GM20431 (cell line): ENCODE results near the gene CARS1.
"Not testable (repeated sequence)": the region's sequence is repeated elsewhere in the genome, so short reads cannot be mapped to it uniquely, and the experiment has no call there.

ENCODE experiments used
- in situ Hi-C: fragments of 300-500 bp; cut with MseI, MboI; formaldehyde crosslinking; loops from one replicate; pipeline ENCODE4 v1.15.0; 2020; ENCODE audit warnings: low sequenced_read_pairs; ENCODE audit not compliant: unreplicated experiment

CARS1 gene

DNA sequence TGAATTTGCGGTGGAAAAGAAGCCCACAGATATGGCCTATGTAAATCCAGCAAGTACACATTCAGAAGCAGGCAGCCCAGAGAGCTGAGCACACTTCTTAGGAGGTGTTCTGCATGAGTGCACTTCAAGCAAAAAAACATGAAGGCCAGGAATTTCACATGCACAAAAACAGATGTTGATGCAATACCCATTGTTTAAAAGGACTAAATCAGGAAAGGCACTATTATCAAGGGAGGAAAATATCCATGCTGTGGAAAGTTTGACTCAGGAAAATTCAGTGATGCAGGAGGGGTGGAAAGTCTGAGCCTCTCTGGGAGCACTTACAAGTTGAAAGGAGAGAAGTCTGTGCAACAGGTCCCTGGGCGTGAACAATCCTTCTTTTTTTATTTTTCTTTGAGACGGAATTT is 15.8 kb upstream of the CARS1 start:
- in situ Hi-C loops = no loop called here

DNA sequence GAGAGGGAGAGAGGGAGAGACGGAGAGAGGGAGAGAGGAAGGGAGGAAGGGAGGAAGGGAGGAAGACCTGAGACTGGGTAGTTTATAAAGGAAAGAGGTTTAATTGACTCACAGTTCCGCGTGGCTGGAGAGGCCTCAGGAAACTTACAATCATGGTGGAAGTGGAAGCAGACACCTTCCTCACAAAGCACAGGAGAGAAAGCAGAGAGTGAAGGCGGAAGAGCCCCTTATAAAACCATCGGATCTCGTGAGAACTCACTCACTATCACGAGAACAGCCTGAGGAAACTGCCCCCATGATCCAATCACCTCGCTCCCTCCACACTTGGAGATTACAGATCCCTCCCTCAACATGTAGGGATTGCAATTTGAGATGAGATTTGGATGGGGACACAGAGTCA is 12.2 kb upstream of the CARS1 start:
- in situ Hi-C loops = no loop called here

DNA sequence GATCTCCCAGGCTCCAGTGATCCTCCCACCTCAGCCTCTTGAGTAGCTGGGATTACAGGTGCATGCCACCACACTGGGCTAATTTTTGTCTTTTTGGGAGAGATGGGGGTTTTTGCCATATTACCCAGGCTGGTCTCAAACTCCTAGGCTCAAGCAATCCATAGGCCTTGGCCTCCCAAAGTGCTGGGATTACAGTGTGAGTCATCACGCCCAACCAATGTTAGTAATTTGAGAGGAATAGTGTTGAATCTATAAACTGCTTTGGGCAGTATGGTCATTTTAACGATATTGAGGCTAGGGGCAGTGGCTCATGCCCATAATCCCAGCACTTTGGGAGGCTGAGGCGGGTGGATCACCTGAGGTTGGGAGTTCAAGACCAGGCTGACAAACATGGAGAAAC is 9.1 kb upstream of the CARS1 start:
- in situ Hi-C loops = not testable (repeated sequence)

DNA sequence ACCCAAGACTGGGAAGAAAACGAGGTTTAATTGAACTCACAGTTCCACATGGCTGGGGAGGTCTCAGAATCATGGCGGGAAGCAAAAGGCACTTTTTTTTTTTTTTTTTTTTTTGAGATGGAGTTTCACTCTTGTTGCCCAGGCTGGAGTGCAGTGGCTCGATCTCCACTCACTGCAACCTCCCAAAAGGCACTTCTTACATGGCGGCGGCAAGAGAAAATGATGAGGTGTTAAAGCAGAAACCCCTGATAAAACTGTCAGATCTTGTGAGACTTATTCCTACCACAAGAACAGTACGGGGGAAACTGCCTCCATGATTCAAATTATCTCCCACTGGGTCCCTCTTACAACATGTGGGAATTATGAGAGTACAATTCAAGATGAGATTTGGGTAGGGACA is 7.5 kb upstream of the CARS1 start:
- in situ Hi-C loops = not testable (repeated sequence)

DNA sequence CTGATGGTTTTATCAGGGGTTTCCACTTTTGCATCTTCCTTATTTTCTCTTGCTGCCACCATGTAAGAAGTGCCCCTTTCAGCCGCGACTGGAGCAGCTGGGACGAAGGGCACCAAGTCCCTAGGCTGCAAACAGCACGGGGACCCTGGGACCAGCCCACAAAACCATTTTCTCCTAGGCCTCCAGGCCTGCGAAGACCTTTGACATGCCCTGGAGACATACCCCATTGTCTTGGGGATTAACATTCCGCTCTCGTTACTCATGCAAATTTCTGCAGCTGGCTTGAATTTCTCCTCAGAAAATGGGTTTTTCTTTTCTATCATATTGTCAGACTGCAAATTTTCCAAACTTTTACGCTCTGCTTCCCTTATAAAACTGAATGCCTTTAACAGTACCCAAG is 6.7 kb upstream of the CARS1 start:
- in situ Hi-C loops = not testable (repeated sequence)

DNA sequence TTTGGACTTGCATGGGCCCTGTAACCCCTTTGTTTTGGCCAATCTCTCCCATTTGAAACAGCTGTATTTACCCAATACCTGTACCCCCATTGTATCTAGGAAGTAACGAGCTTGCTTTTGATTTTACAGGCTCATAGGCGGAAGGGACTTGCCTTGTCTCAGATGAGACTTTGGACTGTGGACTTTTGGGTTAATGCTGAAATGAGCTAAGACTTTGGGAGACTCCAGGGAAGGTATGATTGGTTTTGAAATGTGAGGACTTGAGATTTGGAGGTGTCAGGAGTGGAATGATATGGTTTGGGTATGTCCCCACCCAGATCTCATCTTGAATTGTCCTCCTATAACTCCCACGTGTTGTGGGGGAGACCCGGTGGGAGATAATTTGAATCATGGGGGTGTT is 6.2 kb upstream of the CARS1 start:
- in situ Hi-C loops = not testable (repeated sequence)

DNA sequence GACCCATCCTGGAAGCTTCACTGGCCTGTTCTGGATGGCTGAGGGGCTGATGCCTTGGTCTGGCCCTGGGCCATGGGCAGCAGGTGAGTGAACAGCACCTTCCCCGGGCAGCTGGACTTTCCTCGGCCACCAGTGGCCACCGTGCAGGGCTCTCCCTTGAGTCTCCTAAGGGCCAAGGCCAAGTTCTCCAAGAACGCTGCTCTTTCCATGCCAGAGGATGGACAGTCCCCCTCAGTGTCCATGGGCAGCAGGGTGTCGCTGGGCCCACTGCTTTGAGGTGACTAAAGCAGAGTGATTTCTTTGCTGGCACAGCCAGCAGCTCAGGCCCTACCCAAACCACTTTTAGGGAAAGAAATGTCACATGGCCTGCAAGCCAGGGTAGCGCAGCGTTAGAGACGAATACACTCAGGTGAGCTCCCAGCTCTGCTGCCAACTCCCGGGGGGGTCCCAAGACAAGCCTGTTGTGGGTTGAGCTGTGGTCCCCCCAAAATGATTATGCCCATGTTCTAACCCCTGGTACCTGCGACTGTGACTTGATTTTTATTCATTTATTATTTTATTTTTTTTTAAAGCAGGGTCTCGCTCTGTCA is 3.3 kb upstream of the CARS1 start:
- in situ Hi-C loops = no loop called here

DNA sequence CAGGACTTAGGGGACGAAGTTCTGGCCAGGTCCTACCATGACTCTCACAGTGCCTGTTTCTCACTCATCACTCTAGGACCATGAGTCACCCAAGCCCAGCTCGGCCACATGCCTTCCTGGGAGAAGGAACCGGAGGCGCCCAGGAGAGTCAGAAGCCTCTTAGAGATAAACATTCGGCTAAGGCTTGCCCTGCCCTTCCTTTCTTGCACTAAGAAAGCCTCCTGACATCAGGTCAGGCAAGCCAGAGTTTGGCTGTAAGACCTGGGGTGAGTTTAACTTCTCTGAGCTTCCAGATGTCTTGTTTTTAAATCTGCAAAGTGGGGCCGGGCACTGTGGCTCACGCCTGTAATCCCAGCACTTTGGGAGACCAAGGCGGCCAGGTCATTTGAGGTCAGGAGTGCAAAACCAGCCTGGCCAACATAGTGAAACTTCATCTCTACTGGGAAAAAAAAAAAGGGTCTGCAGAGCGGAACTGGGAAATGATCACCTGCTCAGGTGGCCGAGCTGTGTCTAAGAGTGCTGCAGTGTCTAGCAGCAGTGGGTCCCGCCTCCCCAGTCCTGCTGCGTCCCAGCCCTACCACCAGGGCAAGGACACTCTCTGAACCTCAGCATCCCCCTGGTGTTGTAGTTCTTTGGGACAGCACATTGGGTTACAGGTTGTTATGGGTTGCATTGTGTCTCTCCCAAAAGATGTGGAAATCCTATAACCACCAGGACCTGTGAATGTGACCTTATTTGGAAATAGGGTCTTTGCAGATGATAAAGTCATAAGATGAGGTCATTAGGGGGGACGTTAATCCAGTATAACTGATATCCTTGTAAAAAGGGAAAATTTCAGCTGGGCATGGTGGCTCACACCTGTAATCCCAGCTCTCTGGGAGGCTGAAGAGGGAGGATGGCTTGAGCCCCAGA is 1.8 kb upstream of the CARS1 start:
- in situ Hi-C loops = no loop called here

DNA sequence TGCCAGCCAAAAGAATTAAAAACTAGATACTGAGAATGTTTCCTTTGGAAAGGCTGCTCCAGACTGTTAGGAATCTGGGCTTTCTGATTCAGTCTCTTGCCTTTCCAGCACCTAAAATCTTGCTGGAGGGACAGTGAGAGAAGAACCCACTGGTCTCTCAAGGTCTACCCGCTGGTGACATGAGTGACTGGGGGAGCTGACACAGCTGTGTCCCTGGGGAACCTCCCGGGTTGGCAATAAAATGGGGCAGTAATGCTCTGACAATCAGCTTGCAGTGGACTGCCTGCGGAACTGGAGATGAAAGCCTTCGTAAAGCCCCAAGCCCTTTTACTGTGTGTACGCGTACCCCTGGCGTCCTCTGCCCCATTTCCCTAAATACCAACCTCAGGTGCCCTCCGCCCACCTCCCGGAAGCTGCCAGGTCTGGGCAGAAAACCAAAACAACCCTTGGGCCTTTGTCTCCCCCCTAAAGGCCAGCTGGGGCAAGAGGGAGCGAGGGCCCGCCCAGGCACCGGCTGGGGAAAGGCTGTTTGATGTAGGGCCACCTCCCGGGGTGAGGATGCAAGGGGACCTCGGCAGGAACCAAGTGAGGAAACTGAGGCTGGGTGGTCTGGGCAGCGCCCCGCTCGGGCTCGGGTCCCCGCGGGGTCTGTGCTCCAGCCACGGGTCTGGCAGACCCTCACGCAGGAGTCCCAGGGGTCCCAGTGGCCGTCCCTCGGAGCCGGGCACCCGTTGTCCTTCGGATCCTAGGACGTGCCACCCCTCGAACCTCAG is 741 bp downstream of the CARS1 start:
- in situ Hi-C loops = no loop called here

DNA sequence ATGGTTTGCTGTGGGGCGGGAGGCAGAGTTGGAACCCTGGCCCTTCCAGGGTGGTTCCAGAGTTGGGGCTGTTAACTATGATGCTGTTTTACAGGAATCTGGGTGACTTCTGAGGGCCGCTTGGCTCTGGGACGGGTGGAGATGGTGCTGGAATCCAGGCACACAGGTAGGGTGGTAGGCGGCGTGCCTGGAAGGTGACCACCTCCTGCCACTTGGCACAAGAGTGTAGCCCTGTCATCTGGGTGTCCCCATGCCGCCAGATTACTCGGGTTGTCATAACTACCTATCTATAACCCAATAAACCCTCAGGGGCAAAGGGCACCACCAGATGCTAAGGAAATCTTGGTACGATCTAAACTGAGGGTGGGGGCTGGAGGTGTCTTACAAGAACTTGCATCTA is 1.3 kb downstream of the CARS1 start:
- in situ Hi-C loops = no loop called here

DNA sequence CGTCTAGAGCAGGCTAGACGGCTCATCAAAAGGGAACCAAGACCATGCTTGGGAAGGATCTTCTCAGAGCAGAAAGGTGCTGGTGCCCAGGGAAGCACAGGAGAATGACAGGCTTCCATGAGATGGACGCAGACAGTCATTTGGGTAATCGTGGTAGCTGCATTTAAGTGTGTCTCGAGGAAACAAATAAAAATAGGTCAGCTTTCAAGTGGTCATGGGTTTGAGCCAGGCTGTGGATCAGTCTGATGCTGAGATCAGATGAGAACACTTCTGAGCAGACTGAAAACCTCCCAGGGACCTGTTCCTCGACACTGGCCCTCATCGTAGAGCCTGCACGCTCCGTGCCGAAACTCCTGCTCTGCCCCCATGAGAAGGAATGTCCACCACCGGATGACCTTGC is 4.7 kb downstream of the CARS1 start:
- in situ Hi-C loops = no loop called here

DNA sequence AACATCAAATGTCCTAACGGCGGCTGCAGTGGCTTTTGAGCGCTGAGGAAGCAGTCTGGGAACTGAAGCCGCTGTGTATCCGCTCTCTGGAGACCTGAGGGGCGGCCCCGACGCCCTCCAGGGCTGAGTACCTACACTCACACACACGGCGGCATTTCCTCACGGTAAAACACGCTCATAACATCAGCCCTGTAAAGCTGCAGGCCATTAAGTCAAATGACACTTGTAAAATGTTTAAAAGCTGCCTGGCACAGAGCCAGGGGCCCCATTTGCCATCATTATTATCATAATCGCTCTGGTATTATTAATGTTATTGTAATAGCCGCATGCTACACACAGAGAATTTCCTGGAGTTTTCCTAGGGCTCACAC is 5.1 kb downstream of the CARS1 start:
- in situ Hi-C loops = no loop called here

DNA sequence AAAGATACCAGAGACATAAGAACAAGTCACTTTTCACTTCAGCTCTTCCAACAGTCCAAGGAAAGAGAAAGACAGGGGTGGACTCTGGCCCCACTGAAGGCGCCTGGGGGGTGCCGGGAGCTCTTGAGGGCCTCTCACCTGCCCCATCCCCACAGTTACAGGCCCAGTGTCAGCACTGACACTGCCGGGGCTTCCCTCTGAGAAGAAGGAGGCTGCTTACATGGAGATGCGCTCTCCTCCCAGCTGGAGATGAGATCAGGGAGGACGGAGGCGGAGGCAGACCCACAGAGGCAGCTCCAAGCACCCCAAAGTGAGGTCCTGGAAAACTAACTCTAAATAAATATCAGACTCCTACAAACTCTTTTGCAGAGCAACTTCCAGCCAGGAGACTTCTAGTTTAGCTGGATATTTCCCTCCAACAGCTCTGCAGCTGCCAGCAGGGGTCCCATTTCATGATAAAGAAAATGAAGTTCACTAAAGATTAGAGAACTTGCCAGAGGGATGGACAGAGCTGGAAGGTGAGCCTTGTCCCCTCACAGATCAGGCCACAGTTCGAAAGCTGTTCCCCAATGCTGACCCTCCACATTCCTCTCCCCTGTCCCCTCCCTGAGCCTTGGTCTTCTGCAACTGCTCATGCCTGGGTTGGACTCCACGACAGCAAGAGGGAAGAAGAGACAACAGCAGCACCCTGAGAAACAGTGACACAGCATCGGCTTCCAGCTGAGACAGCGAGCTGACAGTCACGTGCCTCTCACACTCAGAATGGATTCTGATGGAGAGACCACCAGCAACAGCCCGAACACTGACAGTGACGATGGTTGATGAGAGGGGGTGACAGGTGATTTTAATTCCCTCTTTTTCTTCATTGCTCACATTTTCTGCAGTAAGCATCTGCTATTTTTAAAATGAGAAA is 5.8 kb downstream of the CARS1 start:
- in situ Hi-C loops = no loop called here

DNA sequence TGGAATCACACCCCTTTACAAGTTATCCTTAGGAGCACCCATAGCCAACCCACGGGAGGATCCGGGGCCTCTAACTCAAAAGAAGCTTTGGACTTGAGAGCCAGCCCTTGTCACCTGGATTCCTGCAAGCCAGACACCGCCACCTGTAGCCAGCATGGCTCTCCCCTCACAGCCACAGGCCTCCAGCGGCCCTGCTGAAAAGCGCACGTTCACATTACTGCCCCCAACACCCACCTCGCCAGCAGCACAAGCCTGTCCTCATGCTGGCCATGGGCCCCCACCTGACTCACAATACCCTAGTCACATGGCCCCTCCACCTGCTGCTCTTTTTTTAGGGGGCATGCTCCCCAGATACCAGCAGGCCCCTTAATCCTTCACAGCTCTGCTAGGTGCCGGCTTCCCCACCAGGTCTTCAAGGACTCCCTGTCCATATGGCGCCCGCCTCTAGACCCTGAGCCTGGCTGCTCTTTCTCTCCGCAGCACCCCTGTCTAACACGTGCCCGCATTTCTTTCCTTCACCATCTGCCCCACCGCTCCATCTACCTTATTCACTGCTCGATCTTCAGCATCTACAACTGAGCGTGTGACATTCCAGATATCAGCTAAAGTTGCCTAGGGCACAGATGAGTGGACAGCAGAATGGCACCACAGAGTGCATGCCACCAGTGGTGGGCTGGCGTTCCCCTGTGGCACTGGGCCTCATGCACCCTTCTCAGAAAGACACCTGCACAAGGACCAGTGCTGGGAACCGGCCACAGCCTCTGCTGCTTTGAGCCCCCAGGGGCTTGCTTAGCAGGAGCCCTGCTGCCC is 6.6 kb downstream of the CARS1 start:
- in situ Hi-C loops = no loop called here

DNA sequence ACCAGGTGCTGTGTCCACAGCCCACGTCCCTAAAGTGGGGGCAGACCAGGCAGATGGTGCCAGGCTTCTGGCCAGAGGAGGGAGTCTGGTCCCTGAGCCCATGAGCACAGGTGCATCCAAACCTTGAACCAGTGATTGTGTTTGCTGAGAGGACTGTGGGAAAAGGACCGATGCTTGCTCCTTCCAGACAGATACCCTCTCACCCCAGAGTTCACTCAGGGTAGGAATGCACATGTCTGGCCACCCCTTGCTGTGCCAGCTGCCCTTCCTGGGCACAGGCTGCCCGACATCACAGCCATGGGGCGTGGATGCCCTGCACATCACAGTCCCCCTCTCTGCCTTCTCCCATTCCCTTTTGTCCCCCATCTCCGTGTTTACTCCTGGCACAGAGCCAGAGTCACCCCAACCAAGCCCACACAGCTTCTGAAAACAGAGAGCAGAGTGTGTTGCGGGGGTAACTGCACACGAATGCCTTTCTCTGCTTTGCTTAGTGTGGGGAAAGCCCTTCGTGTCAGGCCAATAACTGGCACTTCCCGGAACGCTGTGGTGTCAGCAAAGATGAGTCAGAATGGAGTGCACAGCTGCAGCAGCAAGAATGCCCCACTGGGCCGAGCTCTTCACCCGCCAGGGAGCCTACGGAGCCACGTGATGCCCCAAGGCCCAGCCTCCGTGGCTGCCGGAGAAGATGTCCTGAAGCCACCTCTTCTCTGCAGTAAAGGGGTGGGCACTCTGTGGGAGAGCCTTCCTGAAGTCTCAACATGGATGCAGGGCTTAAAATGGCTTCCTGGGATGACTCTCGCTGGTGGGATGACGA is 7.6 kb downstream of the CARS1 start:
- in situ Hi-C loops = no loop called here

DNA sequence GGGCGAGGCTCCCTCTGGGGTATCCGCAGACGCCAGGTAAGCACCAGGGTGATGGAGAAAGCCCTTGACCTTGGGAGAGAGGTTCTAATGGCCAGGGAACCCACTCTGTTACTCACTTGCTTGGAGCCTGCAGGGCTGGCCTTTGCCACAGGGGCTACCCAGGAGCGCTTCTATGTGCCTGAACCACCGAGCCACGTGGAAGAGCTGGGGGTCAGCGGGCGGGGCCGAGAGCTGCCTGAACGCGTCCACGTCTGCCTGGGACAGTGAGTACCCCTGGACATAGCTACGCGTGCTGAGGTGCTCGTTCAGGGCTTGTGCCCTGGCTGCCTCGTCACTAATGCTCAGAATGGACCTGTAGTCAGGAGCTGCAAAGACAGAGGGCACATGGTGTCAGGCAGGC is 9.6 kb downstream of the CARS1 start:
- in situ Hi-C loops = no loop called here

DNA sequence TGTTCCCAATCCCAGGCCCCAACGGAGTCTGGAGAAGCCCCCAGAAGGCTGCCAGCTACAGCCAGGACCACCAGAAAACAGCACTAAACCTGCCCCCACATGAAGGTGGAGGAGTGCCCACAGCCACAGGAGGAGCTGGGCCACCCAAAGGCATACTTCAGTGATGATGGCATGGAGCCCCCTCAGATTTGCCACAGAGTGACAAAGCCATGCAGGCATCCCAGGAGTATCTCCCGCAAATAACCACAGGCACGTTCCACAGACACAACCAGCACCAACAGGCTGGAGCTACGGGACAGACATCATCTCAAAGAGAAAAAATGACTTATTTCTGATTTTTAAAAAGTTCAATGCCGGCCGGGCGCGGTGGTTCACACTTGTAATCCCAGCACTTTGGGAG is 10.6 kb downstream of the CARS1 start:
- in situ Hi-C loops = no loop called here

DNA sequence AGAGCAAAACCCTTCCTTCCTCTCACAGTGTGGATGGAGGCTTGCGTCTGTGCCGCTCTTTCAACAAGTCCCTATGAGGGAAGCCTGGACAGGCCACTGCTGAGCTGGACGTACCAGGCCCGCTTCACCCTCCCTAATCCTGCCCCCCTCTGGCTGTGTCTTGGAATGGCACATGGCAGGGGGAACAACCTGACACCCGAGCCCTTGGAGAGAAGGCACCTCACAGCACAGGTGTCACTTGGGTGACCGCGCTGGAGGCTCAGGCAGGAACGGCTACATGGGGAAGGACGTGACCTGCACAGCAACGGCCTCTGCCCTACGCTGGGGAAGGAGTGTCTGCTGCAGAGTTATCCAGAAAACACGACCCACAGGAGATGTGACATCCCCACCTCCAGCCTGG is 11.0 kb downstream of the CARS1 start:
- in situ Hi-C loops = no loop called here

DNA sequence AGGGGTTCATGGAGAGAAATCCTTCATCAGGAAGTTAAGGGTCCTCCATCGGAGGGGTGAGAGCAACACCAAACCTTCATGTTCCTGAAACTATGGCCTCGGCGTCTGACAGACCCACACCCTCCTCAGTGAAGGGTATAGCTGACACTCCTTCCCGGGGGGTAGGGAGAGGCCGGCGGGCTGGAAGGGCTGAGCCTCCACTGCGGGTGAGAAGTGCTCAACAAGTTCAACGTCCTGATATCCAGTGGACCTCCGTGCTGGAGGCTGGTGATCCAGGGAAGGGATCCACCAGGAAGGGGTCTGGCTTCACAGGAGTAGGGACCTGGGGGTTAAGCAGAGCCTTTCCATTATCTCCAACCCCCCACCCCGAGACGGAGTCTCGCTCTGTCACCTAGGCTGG is 12.3 kb downstream of the CARS1 start:
- in situ Hi-C loops = no loop called here
